Right cardiac atrium (tissue), 5 donors: ENCODE data around the gene CAPG. TPM values are rescaled to one million over a fixed set of nuclear protein-coding genes. Genes with fewer than 3 reads are reported as not detected.

Source experiments
- ATAC-seq, 2 donors: fragments of 200-7000 bp; cut with Tn5 transposase; one replicate each; pipeline versions ENCODE4 v1.8.0 to v1.9.1; 2020; ENCODE audit warnings: moderate library complexity in 2 of 2, mild to moderate bottlenecking in 1 of 2
- DNase-seq, 3 donors: peaks; one replicate each; pipeline ENCODE4 v3.0.0-alpha.2; 2020
- H3K27ac ChIP-seq: one replicate; pipeline ENCODE4 v1.5.1; 2013; ENCODE audit warnings: mild to moderate bottlenecking, low read length, control low read depth, moderate library complexity
- H3K27me3 ChIP-seq: one replicate; pipeline ENCODE4 v1.6.1; 2013; ENCODE audit not compliant: control insufficient read depth, insufficient read depth
- H3K4me1 ChIP-seq: one replicate; pipeline ENCODE4 v1.6.1; 2013; ENCODE audit warnings: low read length; ENCODE audit not compliant: control insufficient read depth, insufficient read depth
- H3K4me3 ChIP-seq: one replicate; pipeline ENCODE4 v1.5.1; 2013; ENCODE audit warnings: low read length, control low read depth
- H3K9me3 ChIP-seq: one replicate; pipeline ENCODE4 v1.6.1; 2013; ENCODE audit warnings: low read length; ENCODE audit not compliant: control insufficient read depth
- WGBS: extraction: QIAGEN DNeasy Blood & Tissue Kit; methylation state at CpG from one replicate; pipeline ENCODE4 v1.1.7; 2013; 5-methylcytosine and 5-hydroxymethylcytosine counted together
- intact Hi-C, 4 donors: fragments of 100-400 bp; cut with DNase I; formaldehyde crosslinking; loops; one replicate each; pipeline versions ENCODE4 v1.11.0 to v1.14.0; 2022 to 2023
- polyA plus RNA-seq: library from polyadenylated mRNA; stranded (reverse); fragments of 200-250 nt; gene quantifications from one replicate; pipeline ENCODE4 v1.2.3, GENCODE V29; 2013
- total RNA-seq, 4 donors: library from RNA; stranded (reverse); fragmentation: NEBNext Ultra II Directional; extraction: Animal tissue kit (Norgen Biotek cat#: 25700); gene quantifications; one replicate each; pipeline ENCODE4 v1.2.1, GENCODE V29; 2021
- donor health status: healthy with polysubstance abuse.
- donor health status: DM: no; HTN: yes; CAD: no.
- donor health status: DM: no; HTN: no; CAD: no.
- donor health status: DM: no; HTN: yes; CAD: no; lungs with severe emphysema.
- donor health status: DM: yes; HTN: yes; CAD: no.

The CAPG gene
- total and polyA plus RNA-seq, 5 donors = 6.8 to 15.6 (median 13.2) TPM

DNA sequence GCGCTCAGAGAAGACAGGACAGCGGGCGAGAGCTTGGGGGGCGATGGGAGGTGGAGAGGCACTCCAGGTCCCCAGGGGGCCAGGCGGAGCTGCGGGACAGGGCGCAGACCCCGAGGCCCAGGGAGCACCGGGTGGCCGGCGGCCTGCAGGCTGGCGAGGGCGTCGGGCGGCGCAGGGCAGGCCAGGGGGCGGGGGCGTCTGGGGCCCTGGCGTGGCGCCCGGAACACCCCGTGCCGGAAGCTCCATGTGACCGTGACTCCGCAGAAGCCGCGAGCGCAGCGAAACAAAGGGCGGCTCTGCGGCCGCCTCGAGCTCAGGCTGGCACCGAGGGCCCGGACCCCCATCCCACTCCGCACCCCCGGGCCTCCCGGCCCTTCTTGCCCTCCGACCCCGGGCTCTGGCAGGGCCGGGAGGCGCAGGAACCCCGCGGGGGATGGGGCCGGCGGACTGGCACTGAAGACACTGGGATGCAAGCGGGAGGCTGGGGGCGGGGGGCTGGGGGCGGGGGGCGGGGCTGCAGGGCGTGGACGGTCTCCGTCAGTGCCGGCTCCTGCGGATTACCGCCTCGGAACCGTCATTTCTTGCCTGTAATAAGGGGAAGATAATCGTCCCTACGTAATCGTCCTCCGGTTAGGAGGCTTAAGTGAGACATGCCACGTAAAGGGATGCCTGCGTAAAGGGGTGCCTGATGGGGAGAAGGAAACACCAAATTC lies 27.5 kb upstream of the CAPG start:
- no peaks in the 10 kb centered on the region for H3K9me3 ChIP-seq
- intact Hi-C loops = loop anchor here in 2 of 4 donors (5.0 kb wide), 1 partner anchor 100 kb away; the partner anchor contains the start of gene MAT2A (in 2 of the 2)
- 2% methylated on average over 64 of the region's 64 CpGs for WGBS
- peak overlapping the region; percentile 66 for H3K4me3 ChIP-seq
- peak; percentile 91 to 97 (median 96) for DNase-seq
- peak overlapping the region; percentile 99 for H3K27ac ChIP-seq
- no peaks in the 10 kb centered on the region for H3K27me3 ChIP-seq
- peak; percentile 88 to 89 for ATAC-seq
- H3K4me1 ChIP-seq = peaks cover 15% of the 10 kb centered on the region

DNA sequence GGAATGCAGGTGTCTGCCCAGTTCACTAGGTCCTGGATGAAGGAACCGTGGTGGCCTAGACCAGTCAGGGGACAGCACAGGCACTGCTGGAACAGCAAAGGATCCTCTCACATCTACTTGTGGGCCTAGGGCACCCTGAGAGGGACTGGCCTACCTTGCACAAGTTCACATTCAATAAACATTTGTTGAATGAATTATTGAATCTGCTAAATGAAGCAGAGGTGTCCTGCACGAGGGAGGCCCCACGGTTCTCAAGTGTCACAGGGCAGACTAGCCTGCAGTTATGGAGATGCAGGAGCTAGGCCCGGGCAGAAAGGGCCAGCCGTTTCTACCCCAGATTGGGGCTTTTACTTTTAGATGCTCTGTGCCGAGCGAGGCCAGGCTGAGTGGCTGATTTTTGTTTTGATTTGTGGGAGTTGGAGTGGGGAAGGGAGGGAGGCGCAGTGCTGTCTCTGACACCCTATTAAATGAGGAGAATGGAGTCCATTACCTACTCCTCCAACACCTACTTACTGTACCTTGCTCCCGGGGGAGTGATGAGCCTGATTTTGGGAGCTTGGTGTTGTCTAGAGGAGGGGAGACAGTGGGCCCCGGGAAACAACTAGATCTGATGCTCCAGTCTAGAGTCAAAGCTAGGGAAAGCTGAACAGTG lies 26.8 kb upstream of the CAPG start:
- Histone ChIP-seq H3K4me3 (no peak overlapping the region), H3K4me1 (peaks cover 15% of the 10 kb centered on the region), H3K27ac (peak overlapping the region; percentile 99), H3K9me3 (no peaks in the 10 kb centered on the region), H3K27me3 (no peaks in the 10 kb centered on the region)
- DNase-seq = peak in 2 of 3 donors; percentile 39 to 63
- WGBS = 56% methylated on average over 10 of the region's 10 CpGs
- ATAC-seq = no peak
- intact Hi-C loops = loop anchor here in 2 of 4 donors (5.0 kb wide), 1 partner anchor 100 kb away; the partner anchor contains the start of gene MAT2A (in 2 of the 2)

DNA sequence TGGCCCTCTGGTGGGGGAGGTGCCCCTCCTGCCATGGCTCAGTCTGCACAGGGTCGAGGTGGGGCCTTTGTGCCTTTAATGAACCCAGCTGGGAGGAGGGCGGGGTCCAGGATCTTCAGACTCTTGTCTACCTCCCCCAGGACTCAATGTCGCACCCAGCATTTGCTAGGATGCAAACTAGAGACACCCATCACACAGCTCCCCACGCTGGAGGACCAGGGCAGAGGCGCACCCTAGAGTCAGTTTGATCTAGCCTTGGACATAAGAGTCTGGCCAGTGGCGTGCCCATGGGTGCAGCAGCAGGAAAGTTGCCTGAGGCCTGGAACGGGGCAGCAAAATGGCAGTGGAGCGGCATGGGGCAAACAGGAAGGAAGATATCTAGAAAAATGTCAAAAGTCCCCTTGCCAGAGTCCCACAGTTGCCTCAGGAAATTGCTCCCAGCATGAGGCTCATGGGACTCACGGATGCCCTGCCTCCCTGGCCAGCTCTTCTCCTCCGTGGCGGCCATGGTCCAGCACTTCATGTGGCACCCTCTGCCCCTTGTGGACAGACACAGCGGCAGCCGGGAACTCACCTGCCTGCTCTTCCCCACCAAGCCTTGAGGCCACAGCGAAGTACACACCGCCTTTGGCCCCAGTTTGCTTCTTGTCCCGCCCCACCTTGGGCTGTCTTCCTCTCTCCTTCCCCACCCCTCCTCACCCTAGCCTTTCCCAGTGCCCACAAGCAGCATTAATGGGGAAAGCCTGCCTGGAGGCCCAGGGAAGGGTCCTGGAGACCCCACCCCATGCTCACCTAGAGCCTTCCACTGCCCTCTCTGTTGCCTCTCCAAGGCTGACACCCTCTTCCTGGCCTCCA lies 26.0 kb upstream of the CAPG start:
- WGBS = 94% methylated on average over 16 of the region's 16 CpGs
- no peaks in the 10 kb centered on the region for H3K9me3 ChIP-seq
- DNase-seq (peak in 2 of 3 donors; percentile 60 to 62), ATAC-seq (no peak)
- H3K4me3 ChIP-seq = no peak overlapping the region
- intact Hi-C loops = loop anchor here in 2 of 4 donors (5.0 kb wide), 1 partner anchor 101 kb away; the partner anchor contains the start of gene MAT2A (in 2 of the 2)
- H3K4me1 ChIP-seq = peaks cover 15% of the 10 kb centered on the region
- H3K27me3 ChIP-seq = no peaks in the 10 kb centered on the region
- H3K27ac ChIP-seq = peak overlapping the region; percentile 99

DNA sequence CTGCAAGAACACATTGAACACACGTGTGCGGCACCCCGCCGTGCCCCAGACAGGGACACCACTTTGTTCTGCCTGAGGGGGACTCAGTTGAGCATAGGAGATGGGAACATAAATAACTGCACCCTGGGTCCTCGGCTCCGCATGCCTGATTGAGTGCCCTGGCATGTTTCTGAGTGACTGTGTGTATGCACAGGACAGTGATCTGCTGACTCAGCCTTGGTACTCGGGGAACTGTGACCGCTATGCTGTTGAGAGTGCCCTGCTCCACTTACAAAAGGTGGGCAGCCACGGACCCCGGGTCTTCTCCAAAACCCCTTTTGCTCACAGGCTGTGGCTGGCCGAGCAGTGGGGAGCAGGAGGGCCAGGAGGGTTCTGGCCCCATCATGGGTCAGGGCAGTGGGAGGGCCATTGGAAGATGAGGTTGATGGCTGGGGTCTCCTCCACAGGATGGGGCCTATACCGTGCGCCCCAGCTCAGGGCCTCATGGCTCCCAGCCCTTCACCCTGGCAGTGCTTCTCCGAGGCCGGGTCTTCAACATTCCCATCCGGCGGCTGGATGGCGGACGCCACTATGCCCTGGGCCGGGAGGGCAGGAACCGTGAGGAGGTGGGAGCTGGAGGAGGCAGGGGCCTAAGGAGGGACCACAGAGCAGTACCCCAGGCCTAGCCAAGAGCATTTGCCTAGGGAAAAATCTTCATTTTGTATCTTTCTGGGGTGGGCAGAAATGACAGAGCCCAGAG lies 25.2 kb upstream of the CAPG start:
- Histone ChIP-seq H3K9me3 (no peaks in the 10 kb centered on the region), H3K27me3 (no peaks in the 10 kb centered on the region), H3K27ac (no peak overlapping the region), H3K4me3 (no peak overlapping the region), H3K4me1 (peaks cover 15% of the 10 kb centered on the region)
- intact Hi-C loops = loop anchor here in 2 of 4 donors (5.0 kb wide), 1 partner anchor 102 kb away; the partner anchor contains the start of gene MAT2A (in 2 of the 2)
- WGBS = 90% methylated on average over 21 of the region's 21 CpGs
- peak in 2 of 3 donors; percentile 50 to 51 for DNase-seq
- ATAC-seq = no peak

DNA sequence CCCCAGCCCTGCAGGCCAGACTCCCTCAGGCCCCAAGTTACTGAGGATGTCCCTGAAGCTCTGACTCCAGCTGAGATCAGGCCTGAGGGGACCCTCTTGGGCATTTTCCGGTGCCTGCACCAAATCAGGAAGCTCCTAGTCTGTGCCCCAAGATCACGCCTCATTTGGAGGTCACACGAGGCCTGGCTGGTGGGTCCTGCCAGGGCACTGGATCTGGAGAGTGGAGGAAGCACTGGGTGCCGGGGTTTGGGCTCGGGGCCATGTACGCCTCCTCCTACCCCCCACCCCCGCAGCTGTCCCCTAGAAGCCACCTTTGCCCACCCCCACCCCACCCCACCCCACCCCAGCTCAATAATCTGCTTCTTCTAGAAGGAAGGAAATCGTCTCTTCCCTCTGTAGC lies 24.5 kb upstream of the CAPG start:
- Histone ChIP-seq H3K27ac (no peak overlapping the region), H3K9me3 (no peaks in the 10 kb centered on the region), H3K4me1 (peaks cover 15% of the 10 kb centered on the region), H3K4me3 (no peak overlapping the region), H3K27me3 (no peaks in the 10 kb centered on the region)
- DNase-seq = peak in 1 of 3 donors; percentile 66
- ATAC-seq = no peak
- intact Hi-C loops = loop anchor here in 2 of 4 donors (5.0 kb wide), 1 partner anchor 103 kb away; the partner anchor contains the start of gene MAT2A (in 2 of the 2)
- 79% methylated on average over 8 of the region's 8 CpGs for WGBS

DNA sequence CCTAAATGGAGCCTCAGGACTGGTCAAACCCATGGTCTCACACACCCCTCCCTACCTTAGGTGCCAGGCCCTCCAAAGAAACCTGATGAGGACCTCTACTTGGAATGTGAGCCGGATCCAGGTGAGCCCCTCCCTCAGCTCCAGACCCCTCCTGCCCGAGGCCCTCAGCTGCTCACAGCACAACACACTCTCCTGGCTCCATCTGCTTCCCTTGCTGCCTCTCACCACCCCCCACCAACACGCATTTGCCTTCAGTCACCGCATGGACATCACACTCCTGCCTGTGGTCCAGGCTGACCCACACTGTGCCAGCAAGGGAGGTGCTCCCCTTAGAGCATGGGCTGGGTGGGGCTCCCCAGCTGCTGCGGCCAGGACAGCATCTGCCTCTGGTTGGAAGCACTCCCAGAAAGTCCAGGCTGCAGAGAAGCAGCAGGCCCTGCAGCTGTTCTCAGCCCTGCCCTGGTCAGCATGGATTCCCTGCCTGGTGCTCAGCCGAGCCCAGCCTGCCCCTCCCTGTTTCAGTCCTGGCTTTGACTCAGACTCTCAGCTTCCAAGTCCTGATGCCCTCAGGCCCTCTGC lies 23.4 kb upstream of the CAPG start:
- H3K4me1 ChIP-seq = peaks cover 13% of the 10 kb centered on the region
- H3K27me3 ChIP-seq = no peaks in the 10 kb centered on the region
- WGBS = 38% methylated on average over 6 of the region's 6 CpGs
- H3K9me3 ChIP-seq = no peaks in the 10 kb centered on the region
- peak; percentile 90 to 95 (median 93) for DNase-seq
- peak overlapping the region; percentile 33 for H3K27ac ChIP-seq
- intact Hi-C loops = no loop called here
- peak; percentile 72 to 76 for ATAC-seq
- H3K4me3 ChIP-seq = no peak overlapping the region

DNA sequence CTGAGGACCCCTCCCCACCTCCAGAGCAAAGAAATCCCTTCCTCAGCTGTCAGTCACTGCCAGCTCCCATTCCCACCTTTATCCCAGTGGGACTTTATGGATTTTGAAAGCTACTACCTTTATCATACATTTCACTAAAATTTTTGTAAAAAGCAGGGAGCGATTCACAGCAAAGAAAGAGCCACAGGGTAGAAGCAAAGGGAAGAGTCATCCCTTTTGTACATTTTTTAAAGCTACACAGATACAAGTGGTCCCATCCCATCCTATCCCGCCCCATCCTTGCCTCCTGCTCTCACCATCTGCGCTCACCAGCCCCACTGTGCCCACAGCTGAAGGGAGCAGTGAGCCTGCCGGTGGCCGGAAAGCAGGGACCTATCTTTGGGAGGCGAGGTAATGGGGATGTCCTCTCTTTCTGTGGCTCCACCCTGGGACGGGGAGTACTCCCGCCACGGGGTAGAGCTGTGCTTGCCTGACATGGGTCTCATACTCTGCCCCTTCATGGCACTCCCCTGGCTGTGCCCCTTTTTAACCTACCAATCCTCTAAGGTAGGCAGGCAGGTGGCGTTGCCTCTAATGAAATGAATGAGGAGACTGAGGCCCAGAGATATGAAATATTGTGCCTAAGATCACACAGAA lies 21.5 kb upstream of the CAPG start:
- no peaks in the 10 kb centered on the region for H3K27me3 ChIP-seq
- ATAC-seq (no peak), DNase-seq (peak in 1 of 3 donors; percentile 42)
- H3K9me3 ChIP-seq = no peaks in the 10 kb centered on the region
- H3K4me3 ChIP-seq = no peak overlapping the region
- whole genome bisulfite sequencing = 73% methylated on average over 10 of the region's 10 CpGs
- H3K4me1 ChIP-seq = peaks cover 6% of the 10 kb centered on the region
- H3K27ac ChIP-seq = no peak overlapping the region
- intact Hi-C loops = no loop called here

DNA sequence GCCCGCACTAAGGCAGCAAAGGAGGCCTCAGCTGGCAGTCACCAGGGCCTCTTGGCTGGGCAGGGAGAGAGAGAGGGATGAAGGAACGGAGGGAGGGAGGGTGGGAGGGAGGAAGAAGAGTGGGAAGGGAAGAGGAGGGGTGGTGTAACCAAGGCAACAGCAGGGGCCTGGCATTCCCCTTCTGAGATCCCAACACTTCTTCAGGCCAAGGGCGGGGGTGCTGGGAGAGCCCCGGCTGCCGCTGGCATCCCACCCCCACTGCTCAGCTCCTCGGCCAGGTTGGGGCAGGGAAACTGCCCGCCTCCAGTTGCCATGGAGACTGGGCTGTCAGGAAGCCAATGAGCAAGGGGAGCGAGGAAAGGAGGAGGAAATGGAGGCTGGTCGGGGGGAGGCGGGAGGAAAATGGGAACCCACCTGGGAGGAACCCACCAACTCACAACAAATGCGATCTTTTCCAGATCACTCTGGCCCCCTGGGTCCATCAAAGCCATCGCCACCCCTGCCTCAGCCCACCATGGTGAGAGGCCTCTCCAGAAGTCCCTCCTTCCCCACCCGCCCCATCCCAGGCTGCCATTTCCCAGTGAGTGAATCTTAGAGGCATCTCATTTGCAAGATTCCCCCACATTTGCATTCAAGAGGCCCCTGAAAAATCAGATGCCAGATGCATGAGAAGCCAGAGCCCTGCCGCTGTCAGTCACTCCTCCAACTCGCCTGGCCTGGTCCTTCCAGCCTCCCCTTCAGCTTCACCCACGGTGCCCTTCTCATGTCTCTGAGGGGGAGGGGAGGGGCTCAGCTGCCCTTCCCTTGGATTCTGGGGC lies 20.8 kb upstream of the CAPG start:
- no peaks in the 10 kb centered on the region for H3K9me3 ChIP-seq
- ATAC-seq (no peak), DNase-seq (peak in 1 of 3 donors; percentile 46)
- 63% methylated on average over 16 of the region's 16 CpGs for WGBS
- H3K27me3 ChIP-seq = no peaks in the 10 kb centered on the region
- H3K4me3 ChIP-seq = no peak overlapping the region
- no peak overlapping the region for H3K27ac ChIP-seq
- intact Hi-C loops = no loop called here
- H3K4me1 ChIP-seq = peaks cover 6% of the 10 kb centered on the region

DNA sequence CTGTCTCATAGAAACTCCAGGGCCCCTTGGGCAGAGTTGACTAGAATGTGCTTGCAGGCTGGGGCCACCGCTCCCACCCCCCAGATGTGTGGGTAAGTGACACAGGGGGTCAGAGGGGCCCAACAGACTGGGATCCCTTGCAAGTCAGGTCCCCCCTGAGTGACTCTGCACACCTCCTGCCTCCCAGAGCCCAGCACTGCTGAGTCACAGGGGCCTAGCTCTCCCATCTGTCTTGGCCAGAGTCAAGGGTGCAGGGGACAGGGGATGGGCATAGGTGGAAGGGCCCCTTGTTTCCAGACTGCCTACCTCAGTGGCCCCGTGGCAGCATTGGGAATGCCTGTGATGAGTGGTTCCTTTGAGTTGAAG lies 19.7 kb upstream of the CAPG start:
- H3K9me3 ChIP-seq = no peaks in the 10 kb centered on the region
- H3K27ac ChIP-seq = no peak overlapping the region
- intact Hi-C loops = no loop called here
- H3K27me3 ChIP-seq = no peaks in the 10 kb centered on the region
- ATAC-seq (no peak), DNase-seq (peak in 1 of 3 donors; percentile 35)
- 91% methylated on average over 2 of the region's 2 CpGs for WGBS
- H3K4me3 ChIP-seq = no peak overlapping the region
- H3K4me1 ChIP-seq = peaks cover 6% of the 10 kb centered on the region
